ENCODE results near the gene MYL5.
A peak's percentile ranks its signal among the peaks of the same experiment; 100 is the strongest.
"Not testable (repeated sequence)": the region's sequence is repeated elsewhere in the genome, so short reads cannot be mapped to it uniquely, and the experiment has no call there.

The MYL5 gene

DNA sequence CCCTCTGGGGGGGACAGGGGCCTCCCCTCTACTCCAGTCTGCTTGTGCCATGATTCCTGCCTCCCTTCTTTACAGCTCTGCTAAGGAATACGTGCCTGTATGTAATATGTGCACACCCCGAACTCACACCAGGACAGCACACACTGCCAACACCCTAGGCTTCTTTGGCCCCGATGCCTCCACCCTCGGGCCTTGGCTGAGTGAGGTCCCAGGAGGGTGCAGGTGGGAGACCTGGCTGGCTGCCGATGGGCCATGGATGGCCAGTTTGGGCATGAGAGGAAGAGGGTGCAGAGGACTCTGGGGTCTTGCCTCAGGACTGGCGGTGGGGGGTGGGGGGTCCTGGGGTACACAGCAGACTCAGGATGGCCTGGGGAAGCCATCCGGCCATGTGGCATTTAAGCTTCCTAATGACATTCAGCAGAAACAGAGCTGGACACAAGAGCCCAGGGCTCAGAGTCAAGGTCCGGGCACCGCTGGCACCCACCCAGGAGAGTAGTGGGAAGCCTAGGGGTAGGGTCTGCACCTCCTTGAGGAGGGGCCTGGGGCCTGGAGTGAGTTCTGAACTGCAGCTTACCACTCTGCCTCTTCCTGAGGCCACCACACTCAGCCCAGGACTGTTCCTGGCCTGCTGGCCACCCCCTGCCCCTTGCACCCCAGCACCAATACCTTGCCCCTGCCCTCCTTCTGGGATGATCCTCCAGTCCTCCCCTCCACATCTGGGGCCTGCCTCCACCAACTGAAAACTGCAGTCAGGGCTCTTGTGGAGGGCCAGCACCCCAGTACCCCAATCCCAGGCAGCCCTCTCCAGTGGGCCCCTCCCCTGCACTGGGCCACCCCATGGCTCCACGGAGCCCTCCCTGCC lies 29.2 kb downstream of the MYL5 start:
- Histone ChIP-seq H3K9ac (ENCODE audit: insufficient read length) (no peak overlapping the region), H3K4me3 (no peak overlapping the region), H3K9me3 (ENCODE audit: low read depth, low read length) (no peaks in the 10 kb centered on the region), H3K27ac (no peak overlapping the region), H3K36me3 (ENCODE audit: insufficient read depth, low read length) (peaks cover 3% of the 10 kb centered on the region; the same call in 1 of the 2 replicates)
- no peak for DNase-seq (ENCODE audit: low read depth, low spot score)
- TF ChIP-seq POLR2AphosphoS5 (IDR thresholded peaks at IDR 0.05; ENCODE audit: borderline replicate concordance, low read depth, low read length) (no peak), EZH2 (IDR thresholded peaks at IDR 0.05) (no peak), FOXP2 (optimal IDR thresholded peaks at IDR 0.05; ENCODE audit: control extremely low read depth, extremely low read length, insufficient read depth) (no peak)

DNA sequence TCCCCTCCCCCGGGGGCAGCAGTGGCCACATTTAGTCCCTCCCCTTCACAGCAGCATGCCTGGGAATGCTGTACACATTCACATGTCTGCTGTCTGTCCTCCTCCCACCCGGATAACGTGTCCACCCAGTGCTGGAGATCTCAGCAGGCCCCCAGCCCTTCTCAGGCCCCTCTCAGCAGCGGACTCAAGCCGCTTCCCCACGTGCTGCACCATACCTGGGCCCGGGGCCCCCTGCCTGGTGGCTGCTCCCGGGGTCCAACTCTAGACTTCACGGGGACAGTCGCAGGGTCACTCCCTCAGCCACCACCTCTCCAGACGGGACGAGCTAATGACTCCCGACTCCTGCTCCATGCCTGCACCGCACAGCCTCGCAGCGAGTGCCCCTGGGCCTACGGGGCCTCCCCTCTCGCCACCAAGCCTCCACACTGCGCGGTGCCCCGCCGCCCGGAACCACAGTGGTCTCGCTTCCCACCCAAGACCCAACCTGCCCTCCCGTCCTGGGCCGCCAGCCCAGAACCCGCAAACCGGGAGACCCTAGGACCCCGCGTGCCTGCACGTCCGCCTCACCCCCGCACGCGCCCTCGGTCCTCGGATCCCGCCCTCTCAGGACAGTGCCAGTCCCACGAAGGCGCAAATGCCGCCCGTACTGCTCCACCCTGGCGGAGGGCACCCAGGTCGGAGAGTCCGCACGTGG lies 30.0 kb downstream of the MYL5 start:
- peaks cover 11% of the 10 kb centered on the region; the same call in 1 of the 2 replicates for H3K36me3 ChIP-seq (ENCODE audit: insufficient read depth, low read length)
- H3K9ac ChIP-seq (ENCODE audit: insufficient read length) = no peak overlapping the region
- H3K4me3 ChIP-seq = no peak overlapping the region
- H3K27ac ChIP-seq = no peak overlapping the region
- TF ChIP-seq EZH2 (IDR thresholded peaks at IDR 0.05) (no peak), FOXP2 (optimal IDR thresholded peaks at IDR 0.05; ENCODE audit: control extremely low read depth, extremely low read length, insufficient read depth) (no peak), POLR2AphosphoS5 (IDR thresholded peaks at IDR 0.05; ENCODE audit: borderline replicate concordance, low read depth, low read length) (no peak)
- H3K9me3 ChIP-seq (ENCODE audit: low read depth, low read length) = no peaks in the 10 kb centered on the region
- DNase-seq (ENCODE audit: low read depth, low spot score) = no peak

DNA sequence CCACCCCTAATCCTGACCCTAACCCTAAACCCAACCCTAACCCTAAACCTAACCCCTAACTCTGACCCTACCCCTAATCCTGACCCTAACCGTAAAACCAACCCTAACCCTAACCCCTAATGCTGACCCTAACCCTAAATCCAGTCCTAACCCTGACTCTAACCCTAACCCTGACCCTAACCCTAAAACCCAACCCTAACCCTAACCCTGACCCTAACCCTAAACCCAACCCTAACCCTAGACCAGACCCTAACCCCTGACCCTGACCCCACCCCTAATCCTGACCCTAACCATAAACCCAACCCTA lies 30.6 kb downstream of the MYL5 start:
- peak overlapping the region; percentile 66 for H3K9ac ChIP-seq (ENCODE audit: insufficient read length)
- peaks cover 17% of the 10 kb centered on the region; the same call in 1 of the 2 replicates for H3K36me3 ChIP-seq (ENCODE audit: insufficient read depth, low read length)
- TF ChIP-seq POLR2AphosphoS5 (IDR thresholded peaks at IDR 0.05; ENCODE audit: borderline replicate concordance, low read depth, low read length) (no peak), FOXP2 (optimal IDR thresholded peaks at IDR 0.05; ENCODE audit: control extremely low read depth, extremely low read length, insufficient read depth) (no peak), EZH2 (IDR thresholded peaks at IDR 0.05) (no peak)
- H3K27ac ChIP-seq = no peak overlapping the region
- no peak for DNase-seq (ENCODE audit: low read depth, low spot score)
- H3K4me3 ChIP-seq = peak overlapping the region; percentile 98
- no peaks in the 10 kb centered on the region for H3K9me3 ChIP-seq (ENCODE audit: low read depth, low read length)

DNA sequence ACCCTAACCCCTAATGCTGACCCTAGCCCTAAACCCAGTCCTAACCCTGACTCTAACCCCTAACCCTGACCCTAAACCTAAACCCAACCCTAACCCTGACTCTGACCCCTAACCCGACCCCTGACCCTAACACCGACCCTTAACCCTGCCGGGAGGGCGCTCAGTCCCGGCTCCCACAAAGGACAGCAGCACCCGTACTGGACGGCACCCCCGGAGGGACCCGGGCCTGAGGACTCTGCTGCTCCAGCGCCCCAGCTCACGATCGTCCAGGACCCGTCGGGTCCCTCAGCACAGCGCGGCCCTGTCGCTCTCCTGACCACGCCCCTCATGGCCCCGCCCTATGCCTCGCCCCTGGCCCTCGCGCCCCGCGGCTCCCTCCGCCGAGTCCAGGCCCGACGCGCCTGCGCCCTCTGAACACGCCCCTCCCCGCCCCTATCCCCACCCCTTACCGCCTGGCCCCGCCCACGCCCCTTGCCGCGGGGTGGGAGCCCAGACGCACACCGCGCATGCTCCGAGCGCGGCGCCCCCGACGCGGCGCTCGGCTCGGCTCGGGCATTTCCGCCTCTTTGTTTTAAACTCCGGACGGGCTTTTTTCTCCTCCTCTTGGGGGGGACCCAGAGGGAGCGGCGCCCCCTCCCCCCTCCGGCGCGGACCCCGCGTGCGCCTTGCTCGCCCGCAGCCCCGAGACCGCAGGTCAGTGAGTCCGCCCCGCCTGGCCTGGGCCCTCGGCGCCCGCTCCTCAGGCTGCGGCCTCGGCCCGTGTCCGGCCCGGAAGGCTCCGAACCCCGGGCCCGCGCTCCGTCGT lies 31.1 kb downstream of the MYL5 start, which contains the start of gene PCGF3:
TSS of gene PCGF3 (plus strand) at position 555 of the 805 bp plus-strand sequence. CDS start 27,849 bp downstream, outside the sequence.
- DNase-seq (ENCODE audit: low read depth, low spot score) = no peak
- Histone ChIP-seq H3K36me3 (ENCODE audit: insufficient read depth, low read length) (peaks cover 23% of the 10 kb centered on the region; the same call in 1 of the 2 replicates), H3K27ac (peak within 1 kb of the TSS; percentile 94), H3K4me3 (peak within 1 kb of the TSS; percentile 98), H3K9me3 (ENCODE audit: low read depth, low read length) (no peaks in the 10 kb centered on the region), H3K9ac (ENCODE audit: insufficient read length) (peak within 1 kb of the TSS; percentile 100)
- TF ChIP-seq FOXP2 (optimal IDR thresholded peaks at IDR 0.05; ENCODE audit: control extremely low read depth, extremely low read length, insufficient read depth) (no peak), EZH2 (IDR thresholded peaks at IDR 0.05) (no peak), POLR2AphosphoS5 (IDR thresholded peaks at IDR 0.05; ENCODE audit: borderline replicate concordance, low read depth, low read length) (peak; percentile 70)

DNA sequence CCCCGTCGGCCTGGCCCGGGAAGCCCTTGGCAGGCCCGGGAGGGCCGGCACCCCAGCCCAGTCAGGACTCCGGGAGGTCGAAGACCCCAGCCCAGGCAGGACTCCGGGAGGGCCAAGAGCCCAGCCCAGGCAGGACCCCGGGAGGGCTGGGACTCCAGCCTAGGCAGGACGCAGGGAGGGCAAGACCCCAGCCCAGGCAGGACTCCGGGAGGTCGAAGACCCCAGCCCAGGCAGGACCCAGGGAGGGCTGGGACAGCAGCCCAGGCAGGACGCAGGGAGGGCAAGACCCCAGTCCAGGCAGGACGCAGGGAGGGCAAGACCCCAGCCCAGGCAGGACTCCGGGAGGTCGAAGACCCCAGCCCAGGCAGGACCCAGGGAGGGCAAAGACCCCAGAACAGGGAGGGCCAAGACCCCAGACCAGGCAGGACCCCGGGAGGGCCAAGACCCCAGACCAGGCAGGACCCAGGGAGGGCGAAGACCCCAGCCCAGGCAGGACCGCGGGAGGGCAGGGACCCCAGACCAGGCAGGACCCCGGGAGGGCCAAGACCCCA lies 31.8 kb downstream of the MYL5 start:
- not testable (repeated sequence) for DNase-seq (ENCODE audit: low read depth, low spot score); H3K9me3 ChIP-seq (ENCODE audit: low read depth, low read length)
- Histone ChIP-seq H3K9ac (ENCODE audit: insufficient read length) (peak overlapping the region; percentile 100), H3K4me3 (peak overlapping the region; percentile 98), H3K27ac (peak overlapping the region; percentile 94), H3K36me3 (ENCODE audit: insufficient read depth, low read length) (peaks cover 28% of the 10 kb centered on the region; the same call in 1 of the 2 replicates)

DNA sequence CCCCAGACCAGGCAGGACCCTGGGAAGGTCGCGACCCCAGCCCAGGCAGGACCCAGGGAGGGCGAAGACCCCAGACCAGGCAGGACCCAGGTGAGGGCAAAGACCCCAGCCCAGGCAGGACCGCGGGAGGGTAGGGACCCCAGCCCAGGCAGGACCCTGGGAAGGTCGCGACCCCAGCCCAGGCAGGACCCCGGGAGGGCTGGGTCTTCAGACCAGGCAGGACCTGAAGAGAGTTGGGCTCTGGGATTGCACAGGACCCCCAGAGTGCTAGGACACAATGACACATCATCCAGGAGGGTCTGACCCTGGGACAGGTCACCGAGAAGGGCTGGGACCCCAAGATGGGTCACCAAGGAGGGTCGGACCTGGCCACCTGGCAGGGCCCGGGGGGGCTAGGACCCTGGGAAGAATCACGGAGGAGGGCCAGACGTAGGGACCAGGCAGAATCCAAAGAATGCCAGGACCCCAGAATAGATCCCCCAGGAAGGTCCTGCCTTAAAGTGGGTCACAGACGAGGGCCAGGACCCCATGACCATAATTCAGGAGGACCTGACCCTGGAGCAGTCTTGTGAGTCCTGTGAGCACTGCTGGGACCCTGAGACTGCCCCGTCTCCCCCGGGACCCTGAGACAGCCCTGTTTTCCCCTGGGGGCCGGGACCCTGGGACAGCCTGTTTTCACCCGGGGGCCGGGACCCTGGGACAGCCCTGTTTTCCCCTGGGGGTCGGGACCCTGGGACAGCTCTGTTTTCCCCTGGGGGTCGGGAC lies 32.7 kb downstream of the MYL5 start:
- no peak for TF ChIP-seq POLR2AphosphoS5 (IDR thresholded peaks at IDR 0.05; ENCODE audit: borderline replicate concordance, low read depth, low read length)
- no peak for TF ChIP-seq FOXP2 (optimal IDR thresholded peaks at IDR 0.05; ENCODE audit: control extremely low read depth, extremely low read length, insufficient read depth)
- no peak for TF ChIP-seq EZH2 (IDR thresholded peaks at IDR 0.05)
- H3K36me3 ChIP-seq (ENCODE audit: insufficient read depth, low read length) = peaks cover 30% of the 10 kb centered on the region
- H3K9ac ChIP-seq (ENCODE audit: insufficient read length) = peak overlapping the region; percentile 67

DNA sequence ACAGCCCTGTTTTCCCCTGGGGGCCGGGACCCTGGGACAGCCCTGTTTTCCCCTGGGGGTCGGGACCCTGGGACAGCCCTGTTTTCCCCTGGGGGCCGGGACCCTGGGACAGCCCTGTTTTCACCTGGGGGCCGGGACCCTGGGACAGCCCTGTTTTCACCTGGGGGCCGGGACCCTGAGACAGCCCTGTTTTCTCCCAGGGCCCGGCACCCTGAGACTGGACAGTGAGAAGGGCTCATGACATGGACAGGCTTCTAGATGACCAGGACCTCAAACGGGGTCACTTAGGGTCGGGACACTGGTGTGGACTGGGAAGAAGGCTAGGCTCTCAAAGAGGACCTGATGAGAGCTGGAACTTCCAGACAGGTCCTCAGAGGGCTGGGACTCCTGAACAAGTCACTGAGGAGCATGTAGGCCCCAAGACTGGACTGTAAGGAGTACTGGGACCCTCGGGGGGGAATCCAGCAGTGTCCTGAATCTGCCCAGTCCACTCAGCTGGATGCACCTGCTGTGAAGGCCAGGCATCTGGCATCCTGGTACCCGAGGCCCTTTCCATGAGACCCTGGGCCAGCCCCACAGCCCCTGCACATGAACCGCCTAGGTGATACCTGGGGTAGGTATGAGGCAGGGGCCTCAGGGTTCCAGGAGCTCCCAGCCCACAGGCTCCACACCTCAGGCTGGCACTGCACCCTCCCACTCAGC lies 33.7 kb downstream of the MYL5 start:
- 0 out of 2 replicates have a peak overlapping the region, but pooled peaks have one; percentile 38 for H3K4me3 ChIP-seq

More for the DNA sequence above, 32.7 kb downstream of the MYL5 start:
- Histone ChIP-seq H3K4me3 (peak overlapping the region; percentile 98), H3K27ac (no peak overlapping the region; the same call in 1 of the 2 replicates), H3K9me3 (ENCODE audit: low read depth, low read length) (no peaks in the 10 kb centered on the region)
- DNase-seq (ENCODE audit: low read depth, low spot score) = no peak

More for the DNA sequence above, 33.7 kb downstream of the MYL5 start:
- no peak overlapping the region for H3K27ac ChIP-seq
- peaks cover 32% of the 10 kb centered on the region for H3K36me3 ChIP-seq (ENCODE audit: insufficient read depth, low read length)
- TF ChIP-seq EZH2 (IDR thresholded peaks at IDR 0.05) (no peak), FOXP2 (optimal IDR thresholded peaks at IDR 0.05; ENCODE audit: control extremely low read depth, extremely low read length, insufficient read depth) (no peak), POLR2AphosphoS5 (IDR thresholded peaks at IDR 0.05; ENCODE audit: borderline replicate concordance, low read depth, low read length) (no peak)
- DNase-seq (ENCODE audit: low read depth, low spot score) = no peak
- no peaks in the 10 kb centered on the region for H3K9me3 ChIP-seq (ENCODE audit: low read depth, low read length)
- no peak overlapping the region for H3K9ac ChIP-seq (ENCODE audit: insufficient read length)

Data from SK-N-MC (cell line).